Stomach (tissue), 4 donors: ENCODE results near the gene GPR35.

Source experiments
- CTCF ChIP-seq, 7 experiments: fragments of 450-650 bp in 4 of 7; fragments of 200-600 bp in 3 of 7; sonication (generic) in 3 of 7; IDR thresholded peaks; one replicate each; pipeline ENCODE4 v1.5.1; 2016 to 2019; ENCODE audit warnings: antibody characterized with exemption in 7 of 7, control low read depth in 2 of 7, mild to moderate bottlenecking in 1 of 7
- POLR2A ChIP-seq, 4 donors: fragments of 450-650 bp; IDR thresholded peaks; one replicate each; pipeline ENCODE4 v1.6.1; 2016; ENCODE audit warnings: antibody characterized with exemption in 4 of 4, control low read depth in 2 of 4, mild to moderate bottlenecking in 1 of 4, moderate library complexity in 1 of 4

DNA sequence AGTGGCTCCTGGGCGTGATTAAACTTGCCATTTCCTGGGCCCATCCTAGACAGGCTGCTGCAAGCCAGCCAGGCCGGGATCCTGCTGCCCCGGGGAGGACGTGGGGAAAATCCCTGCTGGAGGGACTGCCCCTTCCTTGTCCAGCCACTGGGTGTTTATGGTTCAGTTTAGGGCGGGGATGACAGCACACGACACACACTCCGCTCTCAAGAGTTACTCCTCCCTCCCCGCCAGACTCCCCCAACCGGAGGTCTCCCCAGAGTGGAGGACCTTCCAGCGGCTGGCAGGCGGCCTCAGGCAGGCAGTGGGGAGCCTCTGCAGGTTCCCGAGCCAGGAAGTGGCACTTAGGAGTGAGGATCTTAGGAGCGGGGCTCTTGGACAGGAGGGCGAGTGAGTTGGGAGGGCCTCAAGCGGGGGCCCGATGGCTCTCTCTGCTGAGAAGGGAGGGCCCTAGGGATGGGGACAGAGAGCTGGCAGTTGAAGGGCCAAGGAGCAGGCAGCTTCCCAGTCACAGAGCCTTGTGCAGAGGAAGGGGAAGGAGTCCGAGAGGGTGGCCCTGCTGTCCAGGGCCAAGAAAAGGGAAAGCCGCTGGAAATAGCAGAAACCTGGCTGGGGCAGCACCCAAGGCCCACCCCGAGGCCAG is 5.7 kb upstream of the GPR35 start:
- TF ChIP-seq CTCF (IDR thresholded peaks at IDR 0.05) (no peak), POLR2A (IDR thresholded peaks at IDR 0.05) (no peak)
